Suprapubic skin (tissue), 4 donors: ENCODE results near the gene RAB27B.
"Not testable (repeated sequence)": the region's sequence is repeated elsewhere in the genome, so short reads cannot be mapped to it uniquely, and the experiment has no call there.

Experiments
- EP300 ChIP-seq: sonication (generic); formaldehyde crosslinking; IDR thresholded peaks from one replicate; pipeline ENCODE4 v1.6.1; 2017; ENCODE audit warnings: antibody characterized with exemption
- POLR2A ChIP-seq, 2 donors: fragments of 450-650 bp; IDR thresholded peaks; one replicate each; pipeline ENCODE4 v1.6.1; 2017; ENCODE audit warnings: antibody characterized with exemption in 2 of 2, mild to moderate bottlenecking in 2 of 2, moderate library complexity in 2 of 2
- POLR2AphosphoS5 ChIP-seq, 3 donors: sonication (generic); formaldehyde crosslinking; IDR thresholded peaks; one replicate each; pipeline ENCODE4 v1.6.1; 2017; ENCODE audit warnings: antibody characterized with exemption in 3 of 3
- TF ChIP-seq, protein P1 (sequence below), 2 donors: fragments of 200-600 bp in 1 of 2; fragments of 450-650 bp in 1 of 2; sonication (generic) in 1 of 2; IDR thresholded peaks; one replicate each; pipeline ENCODE4 v1.5.1; 2016 to 2019; ENCODE audit warnings: antibody characterized with exemption in 2 of 2, mild to moderate bottlenecking in 1 of 2, moderate library complexity in 1 of 2

DNA sequence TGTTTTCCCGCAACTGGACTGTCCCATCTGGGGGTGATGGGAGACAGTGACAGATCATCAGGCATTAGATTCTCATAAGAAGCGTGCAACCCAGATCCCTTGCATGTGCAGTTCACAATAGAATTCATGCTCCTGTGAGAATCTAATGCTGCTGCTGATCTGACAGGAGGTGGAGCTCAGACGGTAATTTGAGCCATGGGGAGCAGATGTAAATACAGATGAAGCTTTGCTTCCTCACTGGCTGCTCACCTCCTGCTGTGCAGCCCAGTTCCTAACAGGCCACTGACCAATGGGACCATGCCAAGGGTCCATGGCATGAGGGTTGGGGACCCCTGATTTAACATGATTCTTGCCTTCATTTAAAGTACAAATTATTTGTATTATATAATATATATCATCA lies 26.8 kb downstream of the RAB27B start:
- not testable (repeated sequence) for TF ChIP-seq POLR2A (IDR thresholded peaks at IDR 0.05); POLR2AphosphoS5 (IDR thresholded peaks at IDR 0.05); EP300
- TF ChIP-seq, protein P1, sequence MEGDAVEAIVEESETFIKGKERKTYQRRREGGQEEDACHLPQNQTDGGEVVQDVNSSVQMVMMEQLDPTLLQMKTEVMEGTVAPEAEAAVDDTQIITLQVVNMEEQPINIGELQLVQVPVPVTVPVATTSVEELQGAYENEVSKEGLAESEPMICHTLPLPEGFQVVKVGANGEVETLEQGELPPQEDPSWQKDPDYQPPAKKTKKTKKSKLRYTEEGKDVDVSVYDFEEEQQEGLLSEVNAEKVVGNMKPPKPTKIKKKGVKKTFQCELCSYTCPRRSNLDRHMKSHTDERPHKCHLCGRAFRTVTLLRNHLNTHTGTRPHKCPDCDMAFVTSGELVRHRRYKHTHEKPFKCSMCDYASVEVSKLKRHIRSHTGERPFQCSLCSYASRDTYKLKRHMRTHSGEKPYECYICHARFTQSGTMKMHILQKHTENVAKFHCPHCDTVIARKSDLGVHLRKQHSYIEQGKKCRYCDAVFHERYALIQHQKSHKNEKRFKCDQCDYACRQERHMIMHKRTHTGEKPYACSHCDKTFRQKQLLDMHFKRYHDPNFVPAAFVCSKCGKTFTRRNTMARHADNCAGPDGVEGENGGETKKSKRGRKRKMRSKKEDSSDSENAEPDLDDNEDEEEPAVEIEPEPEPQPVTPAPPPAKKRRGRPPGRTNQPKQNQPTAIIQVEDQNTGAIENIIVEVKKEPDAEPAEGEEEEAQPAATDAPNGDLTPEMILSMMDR (IDR thresholded peaks at IDR 0.05): not testable (repeated sequence)
